ENCODE data around the gene GLCE.

- TF ChIP-seq EZH2 (IDR thresholded peaks at IDR 0.05; ENCODE audit: insufficient read depth, poor library complexity, severe bottlenecking) (no peak), EZH2phosphoT487 (IDR thresholded peaks at IDR 0.05; ENCODE audit: insufficient read depth, low read depth) (no peak)
These were observed 9.6 kb upstream of the GLCE start for GRCh38 chr15:69150841-69151240.

Data from GM23248 (cell line).